Measurements from ENCODE around the gene CAPRIN1.
"Not testable (repeated sequence)": the region's sequence is repeated elsewhere in the genome, so short reads cannot be mapped to it uniquely, and the experiment has no call there.

Gene CAPRIN1

DNA sequence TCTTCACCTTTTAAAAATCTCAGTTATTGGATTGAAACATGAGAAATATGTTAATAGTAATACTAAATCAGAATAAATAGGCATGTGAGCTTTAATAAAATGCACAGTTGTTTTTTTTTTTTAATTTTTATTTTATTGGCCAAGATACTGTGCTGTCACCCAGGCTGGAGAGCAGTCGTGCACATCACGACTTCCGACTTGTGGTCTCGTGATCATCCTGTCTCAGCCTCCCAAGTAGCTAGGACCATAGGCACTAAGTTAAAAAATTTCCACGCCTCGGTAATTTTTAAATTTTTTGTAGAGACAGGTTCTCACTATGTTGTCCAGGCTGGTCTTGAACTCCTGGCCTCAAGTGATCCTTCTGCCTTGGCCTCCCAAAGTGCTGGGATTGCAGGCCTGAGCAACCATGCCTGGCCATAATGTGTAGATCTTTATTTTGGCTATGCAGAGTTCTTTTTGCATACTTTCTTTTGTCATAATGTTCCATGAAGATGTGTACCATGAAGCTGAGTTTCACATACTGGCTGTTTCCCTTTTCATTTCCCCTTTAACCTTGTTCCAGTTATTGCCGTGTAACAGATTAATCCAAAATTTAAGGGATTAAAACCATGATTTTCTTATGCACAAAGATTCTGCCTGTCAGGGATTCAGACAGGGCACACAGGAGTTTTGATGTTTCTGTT lies 16.0 kb downstream of the CAPRIN1 start:
- no peak overlapping the region for H3K4me3 ChIP-seq (replicated peaks; ENCODE audit: low read depth, low read length)
- DNase-seq (ENCODE audit: extremely low read depth, low read depth), result no peak
- TF ChIP-seq CTCF (IDR thresholded peaks at IDR 0.05; ENCODE audit: low read depth, low read length, missing control alignments), result no peak

DNA sequence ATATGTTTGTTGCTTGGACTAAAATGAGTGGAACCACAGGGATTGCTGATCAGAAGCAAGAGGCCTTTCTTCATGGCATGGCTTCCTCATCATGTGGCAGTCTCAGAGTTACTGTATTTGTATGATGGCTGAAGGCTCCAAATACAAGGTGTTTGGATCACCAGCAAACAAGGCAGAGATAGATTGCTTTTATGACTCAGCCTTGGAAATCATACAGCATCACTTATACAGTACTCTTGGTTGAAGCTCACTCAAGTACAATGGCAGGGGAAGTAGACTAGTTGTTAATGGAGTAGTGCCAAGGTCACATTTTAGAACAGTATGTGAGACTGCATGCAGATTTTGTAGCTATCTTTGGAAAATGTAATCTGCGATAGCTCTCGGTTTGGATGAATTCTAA lies 16.6 kb downstream of the CAPRIN1 start:
- no peak for TF ChIP-seq CTCF (IDR thresholded peaks at IDR 0.05; ENCODE audit: low read depth, low read length, missing control alignments)
- H3K4me3 ChIP-seq (replicated peaks; ENCODE audit: low read depth, low read length), result no peak overlapping the region
- DNase-seq (ENCODE audit: extremely low read depth, low read depth), result no peak

GRCh38 chr11:34071306-34071705 lies 19.8 kb downstream of the CAPRIN1 start:
- DNase-seq (ENCODE audit: extremely low read depth, low read depth); H3K4me3 ChIP-seq (replicated peaks; ENCODE audit: low read depth, low read length): not testable (repeated sequence)

DNA sequence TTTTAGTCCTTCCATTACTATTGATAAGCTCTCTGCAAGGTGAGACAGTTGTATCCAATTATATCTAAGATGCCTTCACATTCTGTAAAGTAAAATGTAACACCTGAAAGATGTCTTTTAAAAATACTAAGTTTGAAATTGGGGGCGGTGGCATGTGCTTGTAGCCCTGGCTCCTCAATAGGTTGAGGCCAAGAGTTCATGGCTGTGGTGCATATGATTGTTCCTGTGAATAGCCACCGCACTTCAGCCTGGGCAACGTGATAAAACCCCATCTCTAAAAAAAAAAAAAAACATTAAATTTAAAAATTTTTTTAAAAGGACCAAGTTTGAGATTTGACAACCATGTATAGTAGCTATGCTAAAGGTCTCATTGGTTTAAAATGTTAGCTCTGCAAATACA lies 20.5 kb downstream of the CAPRIN1 start:
- DNase-seq (ENCODE audit: extremely low read depth, low read depth), result no peak
- H3K4me3 ChIP-seq (replicated peaks; ENCODE audit: low read depth, low read length), result no peak overlapping the region
- TF ChIP-seq CTCF (IDR thresholded peaks at IDR 0.05; ENCODE audit: low read depth, low read length, missing control alignments), result no peak

DNA sequence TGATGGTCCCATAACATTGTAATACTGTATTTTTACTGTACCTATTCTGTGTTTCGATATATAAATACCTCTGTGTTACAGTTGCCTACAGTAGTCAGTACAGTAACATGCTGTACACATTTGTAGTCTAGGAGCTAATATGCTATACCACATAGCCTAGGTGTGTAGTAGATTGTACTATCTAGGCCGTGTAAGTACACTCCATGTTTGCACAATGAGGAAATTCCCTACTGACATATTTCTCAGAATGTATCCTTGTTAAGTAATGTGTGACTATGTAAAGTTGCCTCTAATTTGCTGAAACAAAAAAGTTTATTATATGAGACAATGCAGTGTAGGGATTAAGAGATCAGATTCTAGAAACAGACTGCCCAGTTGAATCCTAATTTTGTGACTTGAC lies 21.3 kb downstream of the CAPRIN1 start:
- TF ChIP-seq CTCF (IDR thresholded peaks at IDR 0.05; ENCODE audit: low read depth, low read length, missing control alignments), result no peak
- DNase-seq (ENCODE audit: extremely low read depth, low read depth), result no peak
- no peak overlapping the region for H3K4me3 ChIP-seq (replicated peaks; ENCODE audit: low read depth, low read length)

DNA sequence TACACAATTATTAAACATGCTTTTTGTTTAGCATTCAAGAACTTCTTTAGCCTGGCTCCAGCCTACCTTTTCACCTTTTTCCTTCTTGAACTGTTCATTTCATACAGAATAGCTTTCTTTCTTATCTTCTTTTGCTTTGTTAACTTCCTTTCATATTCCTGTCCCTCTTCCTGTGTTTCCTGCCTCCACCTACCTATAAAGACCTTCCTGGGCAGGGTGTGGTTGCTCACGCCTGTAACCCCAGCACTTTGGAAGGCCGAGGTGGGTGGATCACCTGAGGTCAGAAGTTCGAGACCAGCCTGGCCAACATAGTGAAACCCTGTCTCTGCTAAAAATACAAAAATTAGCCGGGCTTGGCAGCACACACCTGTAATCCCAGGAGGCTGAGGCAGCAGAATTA lies 22.9 kb downstream of the CAPRIN1 start:
- H3K4me3 ChIP-seq (replicated peaks; ENCODE audit: low read depth, low read length), result no peak overlapping the region
- DNase-seq (ENCODE audit: extremely low read depth, low read depth), result no peak
- no peak for TF ChIP-seq CTCF (IDR thresholded peaks at IDR 0.05; ENCODE audit: low read depth, low read length, missing control alignments)

- TF ChIP-seq CTCF (IDR thresholded peaks at IDR 0.05; ENCODE audit: low read depth, low read length, missing control alignments), result no peak
- H3K4me3 ChIP-seq (replicated peaks; ENCODE audit: low read depth, low read length), result no peak overlapping the region
- DNase-seq (ENCODE audit: extremely low read depth, low read depth), result no peak
These were observed 23.8 kb downstream of the CAPRIN1 start for GRCh38 chr11:34075178-34075820.

Data from HFF-Myc (cell line).